Osteocyte (in vitro differentiated cells): ENCODE results near the gene KCNJ1. TPM values are rescaled to one million over a fixed set of nuclear protein-coding genes. Genes with fewer than 3 reads are reported as not detected.

ENCODE experiments used
- DNase-seq: peaks from one replicate; pipeline ENCODE4 v3.0.0; 2021; ENCODE audit warnings: mixed read lengths; ENCODE audit not compliant: unreplicated experiment; ENCODE audit errors: extremely low spot score
- H3K27ac Mint-ChIP-seq: one replicate; pipeline ENCODE4 v1.8.0; 2021; ENCODE audit warnings: mild to moderate bottlenecking, mixed read lengths; ENCODE audit not compliant: unreplicated experiment
- H3K27me3 Mint-ChIP-seq: one replicate; pipeline ENCODE4 v1.8.0; 2021; ENCODE audit warnings: mixed read lengths; ENCODE audit not compliant: unreplicated experiment
- H3K36me3 Mint-ChIP-seq: one replicate; pipeline ENCODE4 v1.8.0; 2021; ENCODE audit warnings: mixed read lengths; ENCODE audit not compliant: unreplicated experiment
- H3K4me1 Mint-ChIP-seq: one replicate; pipeline ENCODE4 v1.8.0; 2021; ENCODE audit warnings: mixed read lengths; ENCODE audit not compliant: unreplicated experiment
- H3K4me3 Mint-ChIP-seq: one replicate; pipeline ENCODE4 v1.8.0; 2021; ENCODE audit warnings: mild to moderate bottlenecking, moderate library complexity, mixed read lengths; ENCODE audit not compliant: unreplicated experiment
- H3K9me3 Mint-ChIP-seq: one replicate; pipeline ENCODE4 v1.8.0; 2021; ENCODE audit warnings: mixed read lengths; ENCODE audit not compliant: unreplicated experiment
- CTCF ChIP-seq: fragments of 200-600 bp; sonication (generic); IDR thresholded peaks from 2 replicates; pipeline ENCODE4 v1.5.0; 2021; ENCODE audit warnings: antibody characterized with exemption, mild to moderate bottlenecking, moderate library complexity
- total RNA-seq: library from RNA; stranded (reverse); gene quantifications from 2 replicates; pipeline ENCODE4 v1.2.1, GENCODE V29; 2021

The KCNJ1 gene
- total RNA-seq, 1 donor from 2014 or later = not detected

- no peak overlapping the region for H3K4me3 Mint-ChIP-seq
- H3K4me1 Mint-ChIP-seq = peaks cover 11% of the 10 kb centered on the region
- no peaks in the 10 kb centered on the region for H3K27me3 Mint-ChIP-seq
- H3K36me3 Mint-ChIP-seq = no peaks in the 10 kb centered on the region
- no peaks in the 10 kb centered on the region for H3K9me3 Mint-ChIP-seq
- DNase-seq = no peak
- H3K27ac Mint-ChIP-seq = no peak overlapping the region
- no peak for TF ChIP-seq CTCF
Observed at GRCh38 chr11:128837627-128838026, 29.5 kb downstream of the KCNJ1 start.

- DNase-seq = no peak
- peaks cover 14% of the 10 kb centered on the region for H3K4me1 Mint-ChIP-seq
- no peaks in the 10 kb centered on the region for H3K9me3 Mint-ChIP-seq
- no peak for TF ChIP-seq CTCF
- peak overlapping the region; percentile 43 for H3K4me3 Mint-ChIP-seq
- no peaks in the 10 kb centered on the region for H3K27me3 Mint-ChIP-seq
- peak overlapping the region; percentile 56 for H3K27ac Mint-ChIP-seq
- H3K36me3 Mint-ChIP-seq = no peaks in the 10 kb centered on the region
Observed at GRCh38 chr11:128835741-128836430, 31.2 kb downstream of the KCNJ1 start.

GRCh38 chr11:128834157-128834556 lies 32.9 kb downstream of the KCNJ1 start:
- Mint-ChIP-seq H3K9me3 (no peaks in the 10 kb centered on the region), H3K27me3 (no peaks in the 10 kb centered on the region), H3K27ac (no peak overlapping the region), H3K4me1 (peaks cover 14% of the 10 kb centered on the region), H3K36me3 (no peaks in the 10 kb centered on the region), H3K4me3 (no peak overlapping the region)
- no peak for TF ChIP-seq CTCF
- no peak for DNase-seq

- Mint-ChIP-seq H3K27me3 (no peaks in the 10 kb centered on the region), H3K27ac (no peak overlapping the region), H3K9me3 (no peaks in the 10 kb centered on the region), H3K4me1 (peaks cover 14% of the 10 kb centered on the region), H3K36me3 (no peaks in the 10 kb centered on the region), H3K4me3 (no peak overlapping the region)
- DNase-seq = no peak
- no peak for TF ChIP-seq CTCF
Observed at GRCh38 chr11:128832121-128832497, 35.0 kb downstream of the KCNJ1 start.

DNA sequence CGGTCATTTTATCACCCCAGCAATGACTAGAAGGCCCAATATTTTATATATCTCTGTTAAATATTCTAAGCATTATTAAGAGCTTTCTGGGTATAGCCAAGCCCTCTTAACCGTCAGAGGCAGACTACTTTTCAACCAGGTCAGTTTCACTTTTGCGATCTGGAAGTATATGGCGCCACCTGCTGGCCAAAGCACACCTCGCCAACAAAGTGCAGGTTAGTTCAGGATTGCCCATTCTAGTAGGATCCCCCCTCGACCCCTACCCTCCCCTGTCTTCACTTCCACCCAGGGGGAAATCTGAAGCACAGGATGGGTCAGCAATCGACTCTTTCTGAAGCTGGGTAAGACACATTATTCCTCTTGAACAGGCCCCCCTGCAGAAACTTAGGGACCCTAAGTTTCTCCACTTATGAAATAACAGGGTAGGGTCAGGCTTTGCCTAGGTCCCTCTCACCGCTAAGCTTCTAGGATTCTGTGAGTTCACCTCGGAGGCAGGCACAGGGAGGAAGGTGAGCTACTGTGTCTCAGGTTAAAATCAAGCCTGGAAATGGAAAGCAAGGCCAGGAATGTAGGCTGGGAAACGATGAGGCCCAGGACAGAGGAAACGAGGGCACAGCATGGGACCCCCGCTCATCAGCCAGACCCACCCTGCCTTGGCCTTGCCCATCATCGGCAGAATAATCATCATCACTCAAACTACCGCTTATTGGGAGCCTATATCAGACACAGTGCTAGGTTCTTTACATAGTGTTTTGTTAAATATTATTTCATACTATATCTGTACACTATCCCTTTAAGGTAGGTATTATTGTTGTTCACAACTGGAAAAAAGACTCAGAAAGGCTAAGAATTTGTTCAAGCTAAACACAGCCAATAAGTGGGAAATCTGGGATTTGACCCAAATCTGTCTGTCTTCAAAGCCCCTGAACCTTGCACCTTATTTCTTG lies 35.6 kb downstream of the KCNJ1 start:
- Mint-ChIP-seq H3K27ac (no peak overlapping the region), H3K27me3 (no peaks in the 10 kb centered on the region), H3K4me1 (peaks cover 13% of the 10 kb centered on the region), H3K4me3 (no peak overlapping the region), H3K36me3 (no peaks in the 10 kb centered on the region), H3K9me3 (no peaks in the 10 kb centered on the region)
- peak; percentile 91 for TF ChIP-seq CTCF
- DNase-seq = peak; percentile 93
